ENCODE results near the gene ITPR1.

ITPR1 gene

GRCh38 chr3:4740397-4741105 lies 247.4 kb downstream of the ITPR1 start:
- Histone ChIP-seq H3K4me1 (ENCODE audit: control insufficient read depth, insufficient read depth, low read length) (peaks cover 20% of the 10 kb centered on the region), H3K4me3 (ENCODE audit: low read depth, low read length) (no peak overlapping the region), H3K9me3 (ENCODE audit: control insufficient read depth, insufficient read depth, low read depth, low read length) (no peaks in the 10 kb centered on the region), H3K36me3 (ENCODE audit: control insufficient read depth in 2 of 2, insufficient read depth in 1 of 2, low read length in 2 of 2) (peaks cover 0 to 4% of the 10 kb centered on the region in 2 experiments; a peak in 1 of 3 replicates), H3K27ac (ENCODE audit: extremely low read depth, low read depth, low read length) (peak overlapping the region; percentile 70; the same call in 1 of the 2 replicates)
- ChIA-PET POLR2A (interaction anchor here (1.4 kb wide), 1 partner anchor 240 kb away, joined by 5 read pairs; no protein-coding TSS in a partner anchor), CTCF (interaction anchor here (1.5 kb wide), 1 partner anchor 29 kb away, joined by 4 read pairs; no protein-coding TSS in a partner anchor)
- no peak for TF ChIP-seq ZNF549 (tag by site-specific recombination; IDR thresholded peaks at IDR 0.05)
- TF ChIP-seq ZNF391 (tag by site-specific recombination; IDR thresholded peaks at IDR 0.05; ENCODE audit: borderline replicate concordance, low read depth), result no peak
- TF ChIP-seq SP3 (tag by site-specific recombination; IDR thresholded peaks at IDR 0.05), result no peak
- TF ChIP-seq ZNF211 (tag by site-specific recombination; IDR thresholded peaks at IDR 0.05; ENCODE audit: low read depth), result no peak
- no peak for TF ChIP-seq KLF16 (tag by site-specific recombination; IDR thresholded peaks at IDR 0.05)
- no peak for TF ChIP-seq SCRT2 (tag by site-specific recombination; IDR thresholded peaks at IDR 0.05)
- TF ChIP-seq EGR2 (tag by site-specific recombination; IDR thresholded peaks at IDR 0.05; ENCODE audit: low read depth), result no peak
- TF ChIP-seq ZSCAN30 (tag by site-specific recombination; IDR thresholded peaks at IDR 0.05), result no peak
- no peak for TF ChIP-seq ZNF560 (tag by site-specific recombination; IDR thresholded peaks at IDR 0.05; ENCODE audit: borderline replicate concordance)
- TF ChIP-seq ZNF580 (tag by site-specific recombination; IDR thresholded peaks at IDR 0.05), result no peak
- TF ChIP-seq PRDM6 (tag by site-specific recombination; IDR thresholded peaks at IDR 0.05), result no peak
- TF ChIP-seq ZNF529 (tag by site-specific recombination; IDR thresholded peaks at IDR 0.05; ENCODE audit: insufficient replicate concordance), result no peak
- TF ChIP-seq ZNF138 (tag by site-specific recombination; IDR thresholded peaks at IDR 0.05; ENCODE audit: borderline replicate concordance), result no peak
- TF ChIP-seq ZNF19 (tag by site-specific recombination; IDR thresholded peaks at IDR 0.05; ENCODE audit: low read depth), result no peak
- TF ChIP-seq ZBTB6 (tag by site-specific recombination; IDR thresholded peaks at IDR 0.05), result no peak
- no peak for TF ChIP-seq ZNF621 (tag by site-specific recombination; IDR thresholded peaks at IDR 0.05)

GRCh38 chr3:4741106-4741403 lies 247.9 kb downstream of the ITPR1 start:
- Histone ChIP-seq H3K4me1 (ENCODE audit: control insufficient read depth, insufficient read depth, low read length) (peaks cover 20% of the 10 kb centered on the region), H3K4me3 (ENCODE audit: low read depth, low read length) (no peak overlapping the region), H3K36me3 (ENCODE audit: control insufficient read depth in 2 of 2, insufficient read depth in 1 of 2, low read length in 2 of 2) (peaks cover 0 to 4% of the 10 kb centered on the region in 2 experiments; a peak in 1 of 3 replicates), H3K9me3 (ENCODE audit: control insufficient read depth, insufficient read depth, low read depth, low read length) (no peaks in the 10 kb centered on the region), H3K27ac (ENCODE audit: extremely low read depth, low read depth, low read length) (peak overlapping the region; percentile 70)
- ChIA-PET POLR2A (interaction anchor here (1.4 kb wide), 1 partner anchor 240 kb away, joined by 5 read pairs; no protein-coding TSS in a partner anchor), CTCF (interaction anchor here (0.7 kb wide), 1 partner anchor 238 kb away, joined by 3 read pairs; no protein-coding TSS in a partner anchor)
- TF ChIP-seq AEBP2 (tag by site-specific recombination; IDR thresholded peaks at IDR 0.05; ENCODE audit: borderline replicate concordance), result no peak
- no peak for TF ChIP-seq YY2 (tag by site-specific recombination; IDR thresholded peaks at IDR 0.05)

Data from HEK293 (cell line).